Endodermal cell (in vitro differentiated cells): ENCODE results near the gene YIF1B. TPM values are rescaled to one million over a fixed set of nuclear protein-coding genes. Genes with fewer than 3 reads are reported as not detected.

ENCODE experiments used
- DNase-seq: peaks from one replicate; pipeline ENCODE4 v3.0.0-alpha.2; 2017
- H3K27ac ChIP-seq: 2 replicates; pipeline ENCODE4 v1.5.1; 2013; ENCODE audit warnings: mild to moderate bottlenecking, low read depth, low read length, moderate library complexity
- H3K27me3 ChIP-seq: 2 replicates; pipeline ENCODE4 v1.6.1; 2013; ENCODE audit warnings: mild to moderate bottlenecking, low read length, moderate library complexity; ENCODE audit not compliant: insufficient read depth, control insufficient read depth, poor library complexity, severe bottlenecking
- H3K36me3 ChIP-seq: 2 replicates; pipeline ENCODE4 v1.7.0; 2013; ENCODE audit warnings: mild to moderate bottlenecking, low read length, moderate library complexity; ENCODE audit not compliant: control insufficient read depth, insufficient read depth
- H3K4me1 ChIP-seq: one replicate; pipeline ENCODE4 v1.7.0; 2013; ENCODE audit warnings: low read length; ENCODE audit not compliant: control insufficient read depth, insufficient read depth
- H3K4me3 ChIP-seq: 2 replicates; pipeline ENCODE4 v1.5.1; 2013; ENCODE audit warnings: mild to moderate bottlenecking, low read length, moderate library complexity
- H3K9ac ChIP-seq: 2 replicates; pipeline ENCODE4 v1.6.1; 2013; ENCODE audit warnings: mild to moderate bottlenecking, low read length, moderate library complexity; ENCODE audit not compliant: poor library complexity, severe bottlenecking; ENCODE audit errors: extremely low read depth
- H3K9me3 ChIP-seq: 2 replicates; pipeline ENCODE4 v1.6.1; 2013; ENCODE audit warnings: mild to moderate bottlenecking, low read length, moderate library complexity; ENCODE audit not compliant: control insufficient read depth
- H3K27ac Mint-ChIP-seq: 2 replicates; pipeline ENCODE4 v1.8.0; 2020; ENCODE audit warnings: mixed read lengths
- H3K27me3 Mint-ChIP-seq: 2 replicates; pipeline ENCODE4 v1.8.0; 2021; ENCODE audit warnings: mild to moderate bottlenecking, mixed read lengths; ENCODE audit not compliant: insufficient read depth
- H3K36me3 Mint-ChIP-seq: 2 replicates; pipeline ENCODE4 v1.8.0; 2020; ENCODE audit warnings: low read depth, mixed read lengths
- H3K4me1 Mint-ChIP-seq: 2 replicates; pipeline ENCODE4 v1.8.0; 2020; ENCODE audit warnings: mixed read lengths
- H3K4me3 Mint-ChIP-seq: 2 replicates; pipeline ENCODE4 v1.8.0; 2020; ENCODE audit warnings: mild to moderate bottlenecking, moderate library complexity, mixed read lengths
- H3K9me3 Mint-ChIP-seq: 2 replicates; pipeline ENCODE4 v1.8.0; 2020; ENCODE audit warnings: mild to moderate bottlenecking, mixed read lengths
- CTCF ChIP-seq: fragments of 200-600 bp; sonication (generic); conservative IDR thresholded peaks from 2 replicates; pipeline ENCODE4 v1.5.0; 2021; ENCODE audit warnings: antibody characterized with exemption, mild to moderate bottlenecking
- WGBS, 2 experiments: methylation state at CpG; one replicate each; pipeline versions ENCODE4 v1.1.5 to v1.1.7; 2013; ENCODE audit warnings: missing lambda C conversion rate in 2 of 2, mixed read lengths in 1 of 2; ENCODE audit not compliant: insufficient coverage in 1 of 2, insufficient read length in 1 of 2; 5-methylcytosine and 5-hydroxymethylcytosine counted together
- total RNA-seq, 2 donors: library from RNA; stranded (reverse); fragmentation: NEBNext Ultra II Directional in 1 of 2; extraction: Animal tissue kit (Norgen Biotek cat#: 25700) in 1 of 2; gene quantifications; 2 replicates in 1 of 2; 3 replicates in 1 of 2; pipeline ENCODE4 v1.2.1, GENCODE V29; 2021

Gene YIF1B
- total RNA-seq, 2 donors from 2014 or later = 68.6 to 74.6 TPM

- H3K27ac ChIP-seq = no peak overlapping the region
- no peak overlapping the region for H3K4me3 Mint-ChIP-seq
- no peaks in the 10 kb centered on the region for H3K27me3 ChIP-seq
- no peak for DNase-seq
- H3K9ac ChIP-seq = no peak overlapping the region
- no peaks in the 10 kb centered on the region for H3K36me3 ChIP-seq
- H3K36me3 Mint-ChIP-seq = peaks cover 7% of the 10 kb centered on the region
- H3K27me3 Mint-ChIP-seq = peaks cover 1% of the 10 kb centered on the region
- H3K27ac Mint-ChIP-seq = no peak overlapping the region
- H3K4me3 ChIP-seq = no peak overlapping the region
- no peaks in the 10 kb centered on the region for H3K4me1 Mint-ChIP-seq
- WGBS, 2 experiments = 94 to 100% methylated on average over 9 to 24 of the region's 24 CpGs
- H3K9me3 ChIP-seq = no peaks in the 10 kb centered on the region
- no peaks in the 10 kb centered on the region for H3K9me3 Mint-ChIP-seq
- H3K4me1 ChIP-seq = no peaks in the 10 kb centered on the region
- no peak for TF ChIP-seq CTCF
These were observed 6.7 kb downstream of the YIF1B start for GRCh38 chr19:38308926-38309614.

- no peak for DNase-seq
- H3K4me3 ChIP-seq = no peak overlapping the region
- H3K9me3 ChIP-seq = no peaks in the 10 kb centered on the region
- 96% methylated on average over 10 to 12 of the region's 12 CpGs for WGBS, 2 experiments
- TF ChIP-seq CTCF = no peak
- Mint-ChIP-seq H3K36me3 (peaks cover 7% of the 10 kb centered on the region), H3K27me3 (peaks cover 6% of the 10 kb centered on the region), H3K9me3 (no peaks in the 10 kb centered on the region), H3K4me1 (no peaks in the 10 kb centered on the region), H3K4me3 (no peak overlapping the region), H3K27ac (no peak overlapping the region)
- H3K27me3 ChIP-seq = no peaks in the 10 kb centered on the region
- no peak overlapping the region for H3K9ac ChIP-seq
- no peaks in the 10 kb centered on the region for H3K36me3 ChIP-seq
- H3K27ac ChIP-seq = no peak overlapping the region
- no peaks in the 10 kb centered on the region for H3K4me1 ChIP-seq
These were observed 7.6 kb downstream of the YIF1B start for GRCh38 chr19:38308006-38308766.

DNA sequence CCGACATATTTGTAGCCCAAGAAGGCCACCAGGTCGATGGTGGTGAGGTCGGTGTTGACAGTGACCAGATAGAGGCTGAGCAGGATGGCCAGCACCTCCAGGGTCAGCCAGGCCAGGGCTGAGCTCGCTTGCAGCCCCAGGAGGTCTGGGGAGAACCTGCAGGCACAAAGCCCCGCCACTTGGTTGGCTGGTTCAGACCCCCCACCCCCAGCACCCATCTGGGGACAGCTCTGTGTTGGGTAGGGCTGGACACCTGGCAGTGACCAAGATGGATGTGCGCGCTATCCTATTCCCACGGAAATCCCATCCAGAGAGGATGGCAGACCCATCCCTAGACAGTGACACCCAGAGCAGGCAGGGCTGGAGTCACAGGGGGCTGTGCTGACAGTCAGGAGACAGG, 8.2 kb downstream of the YIF1B start:
- Histone ChIP-seq H3K9ac (no peak overlapping the region), H3K36me3 (no peaks in the 10 kb centered on the region), H3K27me3 (no peaks in the 10 kb centered on the region), H3K4me3 (no peak overlapping the region), H3K27ac (no peak overlapping the region), H3K4me1 (no peaks in the 10 kb centered on the region), H3K9me3 (no peaks in the 10 kb centered on the region)
- WGBS, 2 experiments = 86 to 97% methylated on average over 1 to 8 of the region's 8 CpGs
- Mint-ChIP-seq H3K27me3 (peaks cover 8% of the 10 kb centered on the region), H3K4me3 (no peak overlapping the region), H3K36me3 (peaks cover 7% of the 10 kb centered on the region), H3K9me3 (no peaks in the 10 kb centered on the region), H3K4me1 (no peaks in the 10 kb centered on the region), H3K27ac (no peak overlapping the region)
- DNase-seq = no peak
- TF ChIP-seq CTCF = no peak
